SHP77 (cell line): ENCODE results near the gene USP36.
"Not testable (repeated sequence)": the region's sequence is repeated elsewhere in the genome, so short reads cannot be mapped to it uniquely, and the experiment has no call there.

Source experiments
- DNase-seq, 2 experiments: peaks; one replicate each; lab custom pipeline; 2025; lab: John Stamatoyannopoulos, UW

USP36 gene

DNA sequence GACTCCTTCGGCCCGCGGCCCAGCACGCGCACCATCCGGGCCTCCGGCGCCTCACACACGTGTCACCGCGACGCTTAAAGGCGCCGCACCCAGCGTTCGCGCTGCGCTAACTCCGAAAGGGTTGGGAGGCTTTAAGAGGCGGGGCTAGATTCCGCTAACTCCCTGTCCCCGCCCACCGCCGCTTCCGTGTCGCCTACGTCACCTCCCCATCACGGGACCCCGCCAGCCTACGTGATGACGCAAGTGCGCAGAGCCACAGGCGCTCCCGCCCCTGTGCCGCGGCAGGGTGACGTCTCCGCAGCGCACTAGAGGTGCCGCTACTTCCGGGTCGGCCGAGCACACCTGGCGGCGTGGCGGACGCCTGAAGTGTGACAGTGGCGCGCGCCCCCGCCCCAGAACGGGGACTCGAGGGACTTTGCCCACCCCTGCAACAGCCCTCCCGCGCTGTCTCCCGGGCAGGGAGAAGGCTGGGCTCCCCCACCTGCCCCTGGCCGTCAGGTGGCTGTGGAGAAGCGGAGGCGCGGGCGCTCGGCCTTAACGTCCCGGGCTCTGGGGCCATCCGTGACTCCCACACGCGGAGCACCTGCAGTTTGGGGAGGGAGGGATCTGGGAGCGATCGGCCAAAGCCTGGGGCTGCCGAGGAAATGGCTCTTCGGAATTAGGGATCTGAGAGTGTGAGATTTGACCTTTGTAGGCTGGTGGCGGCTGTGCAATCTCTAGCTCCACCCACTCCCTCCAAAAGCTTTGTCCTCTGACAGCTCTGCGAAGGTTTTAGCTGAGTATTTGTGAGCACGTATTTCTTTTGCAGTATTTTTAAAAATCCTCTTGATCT, at the start of gene USP36:
USP36 (minus strand) TSS at position 35 of the 832 bp plus-strand sequence. CDS start 4,451 bp downstream, outside the sequence.
- peak; percentile 100 for DNase-seq

DNA sequence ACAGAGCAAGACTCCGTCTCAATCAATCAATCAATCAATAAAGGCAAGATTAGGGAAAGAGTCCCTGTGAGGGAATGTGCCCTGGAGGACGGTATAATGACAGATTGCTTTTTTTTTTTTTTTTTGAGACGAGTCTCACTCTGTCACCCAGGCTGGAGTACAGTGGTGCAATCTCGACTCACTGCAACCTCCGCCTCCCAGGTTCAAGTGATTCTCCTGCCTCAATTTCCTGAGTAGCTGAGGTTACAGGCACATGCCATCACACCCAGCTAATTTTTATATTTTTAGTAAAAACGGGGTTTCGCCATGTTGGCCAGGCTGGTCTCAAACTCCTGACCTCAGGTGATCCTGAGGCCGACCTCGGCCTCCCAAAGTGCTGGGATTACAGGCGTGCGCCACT, 49.5 kb upstream of the USP36 start:
- not testable (repeated sequence) for DNase-seq

DNA sequence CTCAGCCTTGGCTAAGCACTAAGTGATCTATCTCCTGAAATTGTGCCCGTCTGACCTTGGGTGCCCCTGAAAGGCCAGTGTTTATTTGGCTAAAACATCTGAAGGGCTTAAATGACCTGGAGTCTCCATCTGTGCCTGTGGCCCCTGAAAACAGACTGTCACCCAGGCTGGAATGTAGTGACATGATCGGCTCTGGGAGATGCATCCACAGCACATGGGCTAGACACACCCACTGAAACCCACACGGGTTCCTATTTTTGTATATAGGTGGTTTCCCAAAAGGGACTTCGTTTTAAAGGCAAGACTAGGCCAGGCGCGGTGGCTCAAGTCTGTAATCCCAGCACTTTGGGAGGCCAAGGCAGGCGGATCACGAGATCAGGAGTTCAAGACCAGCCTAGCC, 48.9 kb upstream of the USP36 start:
- no peak for DNase-seq

DNA sequence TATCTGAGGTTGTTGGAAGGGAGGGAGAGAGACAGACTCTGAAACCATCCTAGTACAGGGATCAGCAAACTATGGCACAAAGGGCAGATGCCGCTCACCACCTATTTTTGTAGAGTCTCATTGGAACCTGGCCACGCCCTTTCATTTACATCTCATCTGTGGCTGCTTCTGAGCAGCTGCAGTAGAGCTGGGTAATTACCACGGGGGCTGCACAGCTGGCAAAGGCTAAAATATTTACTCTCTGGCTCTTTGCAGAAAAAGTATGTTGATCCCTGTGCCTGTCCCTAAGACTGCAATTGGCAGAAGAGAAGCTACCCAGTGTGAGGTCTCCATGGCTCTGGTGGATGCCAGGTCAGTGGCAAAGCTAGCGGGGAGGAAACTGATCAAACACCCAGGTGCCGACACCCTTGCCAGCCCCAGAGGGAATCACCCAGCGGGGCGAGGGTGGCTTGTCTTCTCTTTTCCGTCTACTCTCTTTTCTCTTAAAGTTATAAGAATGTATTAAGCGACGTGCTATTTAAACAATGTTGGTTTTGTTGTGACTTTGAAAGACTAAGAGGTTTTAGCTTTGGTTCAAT, 48.4 kb upstream of the USP36 start:
- DNase-seq = no peak

DNA sequence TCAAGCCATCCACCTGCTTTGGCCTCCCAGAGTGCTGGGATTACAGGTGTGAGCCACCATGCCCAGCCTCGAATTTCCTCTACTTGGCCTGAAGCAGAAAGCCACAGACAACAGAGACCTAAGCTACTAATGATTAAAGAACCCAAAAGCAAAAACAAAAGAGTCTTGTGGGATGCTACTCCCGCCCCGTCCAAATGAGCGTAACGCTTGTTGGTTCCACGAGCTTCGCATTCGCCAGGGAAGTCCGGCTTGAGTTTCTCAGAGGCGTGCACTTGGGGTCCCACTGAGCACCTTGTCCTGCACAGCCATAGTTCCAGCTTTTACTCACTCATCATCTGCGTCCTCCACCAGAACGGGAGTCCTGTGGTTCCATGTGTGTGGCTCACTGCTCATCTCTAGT, 46.3 kb upstream of the USP36 start:
- DNase-seq = no peak

- DNase-seq = no peak
These were observed 45.3 kb upstream of the USP36 start for GRCh38 chr17:78885956-78886355.

GRCh38 chr17:78884876-78885667, 44.5 kb upstream of the USP36 start:
- no peak for DNase-seq

DNA sequence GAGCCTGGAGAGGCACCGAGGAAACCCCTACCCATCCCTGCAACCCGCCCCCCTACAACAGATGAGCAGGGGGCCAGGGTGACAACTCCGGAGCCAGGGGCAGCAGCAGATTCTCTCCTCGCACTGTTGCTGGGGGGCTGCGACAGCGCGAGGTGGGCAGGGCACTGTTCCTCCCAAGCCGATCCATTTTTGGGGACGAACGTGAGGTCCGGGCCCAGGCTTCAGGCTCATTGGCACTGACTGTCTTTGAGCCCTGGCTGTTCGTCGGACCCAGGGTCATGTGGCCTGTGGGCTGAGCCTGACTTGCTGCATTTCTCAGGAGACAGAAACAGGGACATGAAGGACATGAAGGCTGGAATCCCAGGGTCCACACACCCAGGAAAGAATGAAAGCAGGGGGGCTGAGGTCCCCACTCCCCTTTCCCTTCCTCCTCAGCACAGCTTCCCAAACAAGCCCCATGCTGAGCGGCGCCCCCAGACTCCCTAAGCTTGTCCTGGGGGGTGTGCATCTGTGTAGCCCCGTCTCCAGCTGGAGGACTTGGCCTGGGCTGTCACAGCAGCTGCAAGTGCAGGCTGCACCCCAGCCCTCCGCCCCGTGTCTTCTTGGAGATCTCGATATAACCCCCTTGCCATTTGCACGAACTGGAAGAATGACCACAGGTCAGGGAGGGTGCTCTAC, 43.7 kb upstream of the USP36 start:
- DNase-seq = no peak

- peak; percentile 85 to 91 for DNase-seq
These were observed 43.0 kb upstream of the USP36 start for GRCh38 chr17:78883533-78884131.

DNA sequence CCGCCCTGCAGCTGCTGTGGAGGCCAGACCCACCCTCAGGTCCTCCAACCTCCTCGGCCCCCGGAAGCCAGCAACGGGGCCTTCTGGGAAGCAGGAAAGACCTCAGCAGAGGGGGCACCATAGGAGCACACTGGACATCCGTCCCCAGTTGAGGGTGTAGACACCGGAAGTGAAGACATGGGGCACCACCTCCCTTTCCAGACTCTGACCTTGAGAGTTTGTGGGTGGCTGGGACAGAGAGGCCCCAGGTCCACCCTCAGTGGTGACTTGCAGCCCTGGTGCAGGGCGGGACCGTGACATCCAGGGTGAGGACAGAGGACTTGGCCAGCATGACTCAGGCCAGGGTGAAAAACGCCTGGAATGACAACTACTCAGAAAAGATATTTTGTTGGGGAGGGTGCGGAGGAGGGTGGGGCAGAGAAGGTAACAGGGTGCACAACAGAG, 42.5 kb upstream of the USP36 start:
- DNase-seq = peak; percentile 84 to 93

- no peak for DNase-seq
These were observed 42.0 kb upstream of the USP36 start for GRCh38 chr17:78882540-78883088.

DNA sequence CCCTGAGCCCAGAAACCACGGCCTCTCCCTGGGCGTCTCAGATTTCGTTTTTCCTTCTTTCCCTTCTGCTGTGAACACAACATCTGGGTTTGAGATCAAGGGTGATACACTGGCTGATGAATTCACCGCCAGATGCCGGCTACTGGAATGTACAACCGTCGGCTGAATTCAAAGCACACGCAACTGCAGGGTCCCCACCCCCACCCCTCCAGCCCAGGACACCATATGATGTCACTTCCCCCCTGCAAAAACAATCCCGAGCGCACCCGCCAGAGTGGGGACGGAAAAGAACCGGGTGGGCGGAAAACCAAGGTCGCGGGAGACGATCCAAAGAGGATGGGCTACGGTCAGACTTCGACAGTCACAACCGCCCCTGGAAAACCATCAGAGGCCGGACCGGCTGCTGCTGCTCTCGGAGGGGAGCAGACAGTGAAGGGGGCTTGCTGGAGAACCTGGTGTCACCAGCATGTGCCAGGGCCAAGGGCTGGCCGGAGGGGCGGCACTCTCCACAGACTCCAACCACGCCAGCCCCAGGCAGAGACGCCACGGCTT, 39.1 kb upstream of the USP36 start:
- DNase-seq = no peak

DNA sequence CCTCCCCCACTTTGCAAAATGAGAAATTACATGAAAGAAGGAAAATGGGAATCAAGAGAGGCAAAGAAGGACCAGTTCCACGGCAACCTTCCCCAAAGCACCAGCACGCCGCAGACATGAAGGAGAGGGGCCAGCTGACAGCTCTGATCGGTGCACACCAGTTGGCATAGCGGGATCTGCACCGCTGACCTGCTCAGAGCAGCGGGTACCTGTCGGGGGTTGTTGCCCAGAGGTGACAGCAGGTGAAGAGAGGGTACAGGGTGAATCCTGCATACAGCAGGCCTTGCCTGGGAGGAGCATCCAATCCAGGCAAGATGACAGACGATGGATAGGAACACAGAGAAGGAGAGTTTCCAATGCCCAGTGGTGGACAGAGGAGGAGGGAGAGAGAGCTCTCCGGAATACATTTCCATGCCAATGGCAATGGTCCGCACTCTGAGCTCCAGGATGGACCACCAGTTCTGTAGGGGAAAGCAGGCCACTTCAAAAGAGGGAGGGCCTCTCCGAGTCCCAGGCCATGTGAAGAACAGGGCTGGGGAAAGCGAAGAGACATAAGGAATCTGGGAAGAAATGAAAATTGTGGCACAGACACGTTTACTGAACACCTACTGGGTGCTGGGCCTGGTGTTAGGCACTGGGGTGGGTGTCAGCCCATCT, 38.4 kb upstream of the USP36 start:
- DNase-seq = no peak

DNA sequence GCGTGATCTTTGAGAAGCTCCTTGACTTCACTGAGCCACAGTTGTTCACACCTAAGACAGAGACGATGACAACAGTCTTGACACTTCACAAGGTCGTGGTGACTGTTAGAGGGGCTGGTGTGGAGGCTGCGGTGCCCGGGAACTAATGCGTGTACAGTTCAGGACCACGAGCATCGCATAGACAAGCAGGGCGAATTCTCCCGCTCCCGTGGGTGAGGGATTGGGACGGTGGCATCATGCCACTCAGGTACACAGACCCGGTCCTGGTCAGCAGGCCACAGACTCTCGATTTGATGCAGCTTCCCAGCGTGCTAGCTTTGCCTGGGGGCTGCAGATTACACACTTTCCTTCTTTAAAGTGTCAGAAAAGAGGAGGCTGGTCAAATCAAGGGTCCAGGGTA, 37.6 kb upstream of the USP36 start:
- DNase-seq = no peak

DNA sequence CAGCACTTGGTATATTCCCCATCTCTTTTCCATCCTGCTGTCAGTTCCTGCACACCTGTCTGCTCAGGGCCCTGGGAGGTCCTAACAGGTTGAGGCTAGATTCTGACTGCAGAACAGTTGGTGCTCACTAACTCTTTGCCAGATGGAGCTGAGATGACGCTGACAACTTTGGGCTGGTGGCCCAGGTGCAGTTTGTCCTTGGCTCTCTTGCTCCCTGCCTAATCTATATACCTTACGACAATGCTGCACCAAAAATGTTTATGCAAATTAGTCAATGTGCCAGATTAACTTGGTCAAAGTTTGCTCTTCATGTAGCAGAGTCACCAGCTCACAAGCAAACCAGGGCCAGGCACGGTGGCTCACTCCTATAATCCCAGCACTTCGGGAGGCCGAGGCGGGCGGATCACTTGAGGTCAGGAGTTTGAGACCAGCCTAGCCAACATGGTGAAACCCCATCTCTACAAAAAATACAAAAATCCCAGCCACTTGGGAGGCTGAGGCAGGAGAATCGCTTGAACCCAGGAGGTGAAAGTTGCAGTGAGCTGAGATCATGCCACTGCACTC, 36.4 kb upstream of the USP36 start:
- not testable (repeated sequence) for DNase-seq

GRCh38 chr17:78876094-78876597, 35.5 kb upstream of the USP36 start:
- no peak for DNase-seq

DNA sequence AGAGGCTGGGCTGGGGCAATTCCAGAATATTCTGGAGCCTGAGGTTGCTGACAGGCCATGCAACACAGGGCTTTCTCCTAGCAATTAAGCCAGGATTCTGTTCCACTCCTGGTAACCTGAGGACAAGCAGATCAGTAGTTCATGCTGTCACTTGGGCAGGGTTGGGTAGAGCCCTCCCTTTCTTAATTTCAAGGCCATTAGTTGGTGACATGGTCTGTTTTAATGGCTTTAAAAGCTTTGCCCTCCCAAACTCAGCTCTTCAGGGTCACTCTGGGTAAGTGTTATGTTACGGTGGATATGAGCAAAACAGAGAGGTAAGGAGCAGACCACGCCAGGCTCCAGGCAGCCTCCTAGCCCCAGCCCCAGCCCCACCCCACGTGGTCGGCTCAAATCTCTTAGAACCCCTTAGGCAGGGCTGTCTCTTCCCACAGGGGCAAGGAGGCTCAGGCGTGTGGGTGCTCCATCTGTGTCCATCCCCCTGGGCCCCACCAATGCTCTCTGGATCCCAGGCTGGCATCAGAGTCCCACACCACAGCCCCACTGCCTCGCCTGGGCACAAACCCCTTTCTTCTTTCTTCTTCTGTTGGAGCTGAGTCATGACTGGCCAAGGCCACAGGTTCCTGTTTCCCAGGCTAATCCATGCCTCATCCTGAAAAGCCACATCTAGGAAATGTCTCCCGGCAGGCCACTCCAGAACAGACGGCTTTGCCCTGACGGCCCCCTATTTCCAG, 34.9 kb upstream of the USP36 start:
- no peak for DNase-seq

DNA sequence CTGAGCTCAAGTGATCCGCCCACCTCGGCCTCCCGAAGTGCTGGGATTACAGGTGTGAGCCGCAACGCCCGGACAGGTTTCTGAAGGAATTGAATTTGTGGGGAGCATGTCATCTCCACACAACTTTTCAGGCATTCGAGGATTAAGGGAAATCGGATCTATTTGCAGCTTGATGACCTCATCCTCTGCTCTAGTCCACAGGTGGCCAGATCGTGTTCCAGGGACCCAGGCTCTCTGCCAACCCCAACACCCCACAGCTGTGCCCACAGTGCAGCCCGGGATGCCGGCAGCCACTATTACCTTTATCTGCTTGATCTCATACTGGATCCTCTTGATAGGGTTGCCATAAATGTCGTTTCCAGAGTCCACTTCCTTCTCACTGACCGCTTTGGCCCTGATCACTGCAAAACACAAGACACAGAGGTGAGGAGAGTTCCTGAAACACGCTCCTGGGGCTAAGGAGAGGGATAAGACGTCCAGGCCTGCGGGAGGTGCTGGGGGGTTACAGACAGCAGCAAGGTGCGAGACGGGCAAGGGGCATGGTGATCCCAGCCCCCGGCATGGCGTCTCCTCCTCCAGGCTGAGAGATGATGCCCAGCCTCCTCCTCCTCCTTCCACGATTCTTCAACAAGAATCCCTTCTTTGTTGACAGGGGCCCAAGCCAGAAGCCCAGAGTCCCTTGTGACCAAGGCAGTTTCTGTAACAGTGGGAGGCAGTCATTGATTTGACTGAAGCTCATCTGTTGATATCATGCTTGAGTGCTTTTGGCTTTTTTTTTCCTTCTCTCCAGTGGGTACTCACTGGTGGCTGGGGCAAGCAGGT, 33.1 kb upstream of the USP36 start:
- DNase-seq = peak; percentile 88 to 89
